ENCODE measurements around the gene OGFR. TPM values are rescaled to one million over a fixed set of nuclear protein-coding genes. Genes with fewer than 3 reads are reported as not detected.
A peak's percentile ranks its signal among the peaks of the same experiment; 100 is the strongest.

The OGFR gene
- total RNA-seq, 1 donor: 39.1 TPM

- DNase-seq (ENCODE audit: insufficient read length, low spot score, missing footprints): peak; percentile 97
- Histone ChIP-seq H3K4me2 (ENCODE audit: insufficient read depth, low read length) (no peak overlapping the region), H3K27ac (ENCODE audit: low read depth, low read length) (no peak overlapping the region)
Measured at GRCh38 chr20:62822788-62823651, 18.4 kb downstream of the OGFR start.

GRCh38 chr20:62823688-62824475 lies 19.2 kb downstream of the OGFR start:
- peak; percentile 91 for DNase-seq (ENCODE audit: insufficient read length, low spot score, missing footprints)

More at GRCh38 chr20:62822788-62823651, 18.4 kb downstream of the OGFR start:
- Histone ChIP-seq H3K4me1 (ENCODE audit: insufficient read depth, low read length) (peaks cover 17% of the 10 kb centered on the region), H3K9me3 (ENCODE audit: low read depth, low read length) (no peaks in the 10 kb centered on the region), H3K27me3 (ENCODE audit: insufficient read depth, low read length) (peaks cover 27% of the 10 kb centered on the region), H3K79me2 (ENCODE audit: insufficient read depth, low read length) (no peaks in the 10 kb centered on the region), H3K4me3 (ENCODE audit: insufficient read depth, low read length) (no peak overlapping the region), H3K36me3 (ENCODE audit: insufficient read depth, low read length) (no peaks in the 10 kb centered on the region), H2AFZ (ENCODE audit: low read length) (no peak overlapping the region), H4K20me1 (ENCODE audit: insufficient read depth, low read length) (no peaks in the 10 kb centered on the region)
- peak; percentile 39 for TF ChIP-seq CTCF (IDR thresholded peaks at IDR 0.05; ENCODE audit: extremely low read depth, low read depth, low read length)

GRCh38 chr20:62824476-62825332 lies 20.1 kb downstream of the OGFR start:
- DNase-seq (ENCODE audit: insufficient read length, low spot score, missing footprints): peak; percentile 94
- Histone ChIP-seq H3K36me3 (ENCODE audit: insufficient read depth, low read length) (no peaks in the 10 kb centered on the region), H3K4me1 (ENCODE audit: insufficient read depth, low read length) (peaks cover 7% of the 10 kb centered on the region), H3K4me3 (ENCODE audit: insufficient read depth, low read length) (peak overlapping the region; percentile 43), H3K79me2 (ENCODE audit: insufficient read depth, low read length) (no peaks in the 10 kb centered on the region), H2AFZ (ENCODE audit: low read length) (no peak overlapping the region), H3K27ac (ENCODE audit: low read depth, low read length) (no peak overlapping the region), H3K9me3 (ENCODE audit: low read depth, low read length) (no peaks in the 10 kb centered on the region), H4K20me1 (ENCODE audit: insufficient read depth, low read length) (no peaks in the 10 kb centered on the region), H3K27me3 (ENCODE audit: insufficient read depth, low read length) (peaks cover 32% of the 10 kb centered on the region), H3K4me2 (ENCODE audit: insufficient read depth, low read length) (peak overlapping the region; percentile 57)
- TF ChIP-seq CTCF (IDR thresholded peaks at IDR 0.05; ENCODE audit: extremely low read depth, low read depth, low read length): no peak

More at GRCh38 chr20:62823688-62824475, 19.2 kb downstream of the OGFR start:
- Histone ChIP-seq H3K27ac (ENCODE audit: low read depth, low read length) (no peak overlapping the region), H3K9me3 (ENCODE audit: low read depth, low read length) (no peaks in the 10 kb centered on the region), H3K79me2 (ENCODE audit: insufficient read depth, low read length) (no peaks in the 10 kb centered on the region), H4K20me1 (ENCODE audit: insufficient read depth, low read length) (no peaks in the 10 kb centered on the region), H2AFZ (ENCODE audit: low read length) (no peak overlapping the region), H3K4me2 (ENCODE audit: insufficient read depth, low read length) (peak overlapping the region; percentile 57), H3K4me3 (ENCODE audit: insufficient read depth, low read length) (no peak overlapping the region), H3K4me1 (ENCODE audit: insufficient read depth, low read length) (peaks cover 11% of the 10 kb centered on the region), H3K36me3 (ENCODE audit: insufficient read depth, low read length) (no peaks in the 10 kb centered on the region), H3K27me3 (ENCODE audit: insufficient read depth, low read length) (peaks cover 28% of the 10 kb centered on the region)
- no peak for TF ChIP-seq CTCF (IDR thresholded peaks at IDR 0.05; ENCODE audit: extremely low read depth, low read depth, low read length)
